ENCODE results near the gene ENTPD3. TPM values are rescaled to one million over a fixed set of nuclear protein-coding genes. Genes with fewer than 3 reads are reported as not detected.

The ENTPD3 gene
- total RNA-seq, 1 experiment from 2014 or later: not detected

DNA sequence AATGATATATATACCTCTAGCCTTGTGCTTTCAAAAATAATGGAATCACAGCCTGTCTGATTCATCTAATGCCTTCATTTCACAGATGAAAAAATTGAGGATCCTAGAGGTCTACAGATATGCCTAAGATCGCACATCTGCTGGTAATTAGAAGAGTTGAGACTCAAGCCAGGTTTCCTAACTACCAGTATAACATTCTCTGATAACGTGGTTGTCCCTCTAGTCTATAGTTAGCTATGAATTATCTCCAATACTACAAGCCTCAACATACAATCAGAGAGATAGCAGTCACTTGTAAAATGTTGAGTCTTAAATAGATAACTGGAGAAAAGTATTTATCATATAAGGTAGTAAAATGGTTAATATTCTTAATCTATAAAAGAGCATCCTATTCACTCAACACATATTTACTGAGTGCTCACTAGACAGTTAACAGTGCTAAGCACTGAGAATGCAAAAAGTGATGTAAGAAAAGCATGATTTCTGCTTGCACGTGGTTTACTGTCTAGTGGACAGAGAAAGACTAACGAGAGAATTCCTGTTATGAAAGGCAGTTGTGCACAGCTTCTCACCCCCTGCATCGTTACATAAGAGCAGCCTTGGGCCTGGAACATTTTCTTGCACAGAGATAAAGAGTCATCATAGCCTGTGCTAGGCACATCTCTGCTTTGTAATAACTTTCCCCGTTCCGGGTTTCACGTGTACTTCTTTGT is 4.9 kb upstream of the ENTPD3 start:
- whole genome bisulfite sequencing (ENCODE audit: extremely low coverage, insufficient read length, low lambda C conversion rate): no CpG with 5 or more reads among the region's 8 CpGs
- Histone ChIP-seq H2BK120ac (ENCODE audit: low read depth, low read length, poor library complexity, severe bottlenecking) (no peak overlapping the region), H2BK15ac (ENCODE audit: low read depth, low read length) (no peak overlapping the region), H3K56ac (ENCODE audit: insufficient read length, low read depth, low read length) (no peak overlapping the region), H3K9me3 (ENCODE audit: control insufficient read depth, low read depth, low read length) (no peaks in the 10 kb centered on the region), H3K79me2 (ENCODE audit: insufficient read depth, low read length) (no peaks in the 10 kb centered on the region), H3K9ac (ENCODE audit: extremely low read depth, insufficient read length, low read length) (no peak overlapping the region), H3K27ac (ENCODE audit: insufficient read length, low read depth, low read length) (no peak overlapping the region), H2AK5ac (ENCODE audit: insufficient read length, low read length) (no peak overlapping the region), H3K4ac (ENCODE audit: low read depth, low read length) (no peak overlapping the region), H3K23me2 (ENCODE audit: insufficient read length, low read depth, low read length, poor library complexity, severe bottlenecking) (peaks cover 4% of the 10 kb centered on the region), H2BK20ac (ENCODE audit: low read depth, low read length, poor library complexity, severe bottlenecking) (no peak overlapping the region), H3K18ac (ENCODE audit: insufficient read length, low read depth, low read length) (no peak overlapping the region), H2AFZ (ENCODE audit: low read length) (no peak overlapping the region), H3K27me3 (ENCODE audit: insufficient read depth, low read length) (no peaks in the 10 kb centered on the region; the same call in 1 of the 2 replicates), H3T11ph (ENCODE audit: low read length) (no peak overlapping the region), H4K20me1 (ENCODE audit: control insufficient read depth, insufficient read depth, insufficient read length) (no peaks in the 10 kb centered on the region), H3K79me1 (ENCODE audit: insufficient read depth, low read depth, low read length, poor library complexity, severe bottlenecking) (no peaks in the 10 kb centered on the region), H2BK12ac (ENCODE audit: insufficient read length, low read depth, low read length) (no peak overlapping the region), H3K23ac (ENCODE audit: insufficient read length, low read depth, low read length) (no peak overlapping the region), H3K4me1 (ENCODE audit: insufficient read depth, low read length) (no peaks in the 10 kb centered on the region; the same call in 1 of the 2 replicates), H4K91ac (ENCODE audit: insufficient read length, low read depth, low read length) (no peak overlapping the region), H3K4me2 (ENCODE audit: insufficient read depth, insufficient read length, low read length) (no peak overlapping the region), H4K8ac (replicated peaks; ENCODE audit: insufficient read length, low read depth, low read length) (no peak overlapping the region), H3K14ac (ENCODE audit: insufficient read depth, low read length) (no peak overlapping the region), H2BK5ac (ENCODE audit: insufficient read length, low read length) (no peak overlapping the region), H4K5ac (ENCODE audit: insufficient read length, low read depth, low read length) (no peak overlapping the region)
- TF ChIP-seq, protein P1, sequence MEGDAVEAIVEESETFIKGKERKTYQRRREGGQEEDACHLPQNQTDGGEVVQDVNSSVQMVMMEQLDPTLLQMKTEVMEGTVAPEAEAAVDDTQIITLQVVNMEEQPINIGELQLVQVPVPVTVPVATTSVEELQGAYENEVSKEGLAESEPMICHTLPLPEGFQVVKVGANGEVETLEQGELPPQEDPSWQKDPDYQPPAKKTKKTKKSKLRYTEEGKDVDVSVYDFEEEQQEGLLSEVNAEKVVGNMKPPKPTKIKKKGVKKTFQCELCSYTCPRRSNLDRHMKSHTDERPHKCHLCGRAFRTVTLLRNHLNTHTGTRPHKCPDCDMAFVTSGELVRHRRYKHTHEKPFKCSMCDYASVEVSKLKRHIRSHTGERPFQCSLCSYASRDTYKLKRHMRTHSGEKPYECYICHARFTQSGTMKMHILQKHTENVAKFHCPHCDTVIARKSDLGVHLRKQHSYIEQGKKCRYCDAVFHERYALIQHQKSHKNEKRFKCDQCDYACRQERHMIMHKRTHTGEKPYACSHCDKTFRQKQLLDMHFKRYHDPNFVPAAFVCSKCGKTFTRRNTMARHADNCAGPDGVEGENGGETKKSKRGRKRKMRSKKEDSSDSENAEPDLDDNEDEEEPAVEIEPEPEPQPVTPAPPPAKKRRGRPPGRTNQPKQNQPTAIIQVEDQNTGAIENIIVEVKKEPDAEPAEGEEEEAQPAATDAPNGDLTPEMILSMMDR (conservative IDR thresholded peaks at IDR 0.05): no peak
- Mint-ChIP-seq H3K9me3 (peaks cover 0 to 3% of the 10 kb centered on the region in 2 experiments; a peak in 2 of 5 replicates), H3K27ac (no peak overlapping the region; a peak in 1 of 7 replicates), H3K4me1 (peaks cover 7% of the 10 kb centered on the region in 2 experiments), H3K4me3 (no peak overlapping the region), H3K27me3 (ENCODE audit: low read depth) (peaks cover 26% of the 10 kb centered on the region), H3K36me3 (ENCODE audit: insufficient read depth in 1 of 3, low read depth in 3 of 3) (no peaks in the 10 kb centered on the region)
- no peak for DNase-seq

Measured in H9 (cell line).